Caco-2 (cell line): ENCODE results near the gene MYH15. TPM values are rescaled to one million over a fixed set of nuclear protein-coding genes. Genes with fewer than 3 reads are reported as not detected.

Source experiments
- BruUV-seq: library from RNA; stranded (reverse); fragments of 400-500 nt; replicated peaks from 2 replicates; lab custom pipeline; 2021; lab: Mats Ljungman, UMichigan
- CTCF ChIA-PET: fragments of 300-600 bp; sonication (Branson Sonifier 250); formaldehyde crosslinking; loops from one replicate; lab custom pipeline; 2022; ENCODE audit warnings: antibody characterized with exemption; lab: Charles Lee
- POLR2A ChIA-PET: fragments of 300-600 bp; sonication (Branson Sonifier 250); formaldehyde crosslinking; loops from one replicate; lab custom pipeline; 2022; ENCODE audit warnings: antibody characterized with exemption; lab: Charles Lee
- DNase-seq, 2 experiments: peaks; one replicate each; pipeline versions ENCODE4 v3.0.0 to v3.0.0-alpha.2; 2020 to 2022
- H3K27me3 ChIP-seq: replicated peaks from 2 replicates; pipeline ENCODE4 v1.6.0; 2011; ENCODE audit warnings: low read length; ENCODE audit not compliant: control insufficient read depth, insufficient read depth
- H3K36me3 ChIP-seq: 2 replicates; pipeline ENCODE4 v1.5.1; 2011; ENCODE audit warnings: low read length; ENCODE audit not compliant: control insufficient read depth, insufficient read depth
- H3K4me1 ChIP-seq: fragments of 250-450 bp; sonication (Bioruptor Pico); 2 replicates; pipeline ENCODE4 v1.5.1; 2020; ENCODE audit warnings: mild to moderate bottlenecking
- H3K4me3 ChIP-seq: 2 replicates; pipeline ENCODE4 v1.5.1; 2011; ENCODE audit warnings: low read depth, mild to moderate bottlenecking, control low read depth, low read length
- H3K9me3 ChIP-seq: fragments of 250-450 bp; sonication (Bioruptor Pico); 2 replicates; pipeline ENCODE4 v1.5.1; 2020; ENCODE audit warnings: mild to moderate bottlenecking, moderate library complexity
- H3K27ac Mint-ChIP-seq: one replicate; pipeline ENCODE4 v1.8.0; 2022; ENCODE audit warnings: mixed read lengths; ENCODE audit not compliant: unreplicated experiment
- H3K27me3 Mint-ChIP-seq: one replicate; pipeline ENCODE4 v1.8.0; 2022; ENCODE audit warnings: mixed read lengths; ENCODE audit not compliant: insufficient read depth, unreplicated experiment
- H3K36me3 Mint-ChIP-seq: one replicate; pipeline ENCODE4 v1.8.0; 2022; ENCODE audit warnings: mild to moderate bottlenecking, mixed read lengths; ENCODE audit not compliant: insufficient read depth, unreplicated experiment
- H3K4me1 Mint-ChIP-seq: one replicate; pipeline ENCODE4 v1.8.0; 2022; ENCODE audit warnings: low read depth, mixed read lengths; ENCODE audit not compliant: unreplicated experiment
- H3K4me3 Mint-ChIP-seq: one replicate; pipeline ENCODE4 v1.8.0; 2022; ENCODE audit warnings: mild to moderate bottlenecking, moderate library complexity, mixed read lengths; ENCODE audit not compliant: unreplicated experiment
- H3K9me3 Mint-ChIP-seq: one replicate; pipeline ENCODE4 v1.8.0; 2022; ENCODE audit warnings: mixed read lengths; ENCODE audit not compliant: unreplicated experiment
- CTCF ChIP-seq, 2 experiments: fragments of 200-600 bp in 1 of 2; IDR thresholded peaks; 1 replicate in 1 of 2; 2 replicates in 1 of 2; pipeline versions ENCODE4 v1.5.1 to v1.8.0; 2011 to 2022; ENCODE audit warnings: antibody characterized with exemption in 1 of 2, control low read depth in 1 of 2, inconsistent platforms in 1 of 2, low read depth in 1 of 2, low read length in 1 of 2, mild to moderate bottlenecking in 1 of 2, moderate library complexity in 1 of 2; ENCODE audit not compliant: insufficient read depth in 1 of 2, severe bottlenecking in 1 of 2, unreplicated experiment in 1 of 2
- intact Hi-C: fragments of 100-400 bp; cut with micrococcal nuclease; formaldehyde crosslinking; loops from one replicate; pipeline ENCODE4 v1.10.0; 2022; ENCODE audit not compliant: unreplicated experiment
- total RNA-seq: library from RNA; stranded (reverse); gene quantifications from 2 replicates; pipeline ENCODE4 v1.2.3, GENCODE V29; 2022

The MYH15 gene
- total RNA-seq, 1 experiment from 2014 or later = 0.25 TPM

GRCh38 chr3:108524537-108524936, 14.1 kb upstream of the MYH15 start:
- Mint-ChIP-seq H3K36me3 (no peaks in the 10 kb centered on the region), H3K27ac (no peak overlapping the region), H3K27me3 (peaks cover 13% of the 10 kb centered on the region), H3K9me3 (no peaks in the 10 kb centered on the region), H3K4me3 (no peak overlapping the region), H3K4me1 (no peaks in the 10 kb centered on the region)
- DNase-seq = no peak
- intact Hi-C loops = no loop called here
- H3K36me3 ChIP-seq = no peaks in the 10 kb centered on the region
- H3K27me3 ChIP-seq = no peaks in the 10 kb centered on the region
- H3K4me3 ChIP-seq = no peak overlapping the region
- ChIA-PET CTCF (no interaction called here), POLR2A (no interaction called here)
- TF ChIP-seq CTCF (IDR thresholded peaks at IDR 0.05; ENCODE audit: insufficient read depth in 1 of 2, low read depth in 1 of 2, low read length in 1 of 2, severe bottlenecking in 1 of 2, unreplicated experiment in 1 of 2) = no peak
- no TSS peak for BruUV-seq
- H3K9me3 ChIP-seq = no peaks in the 10 kb centered on the region
- H3K4me1 ChIP-seq = no peaks in the 10 kb centered on the region

GRCh38 chr3:108518895-108519294, 8.5 kb upstream of the MYH15 start:
- DNase-seq = no peak
- Mint-ChIP-seq H3K27me3 (peaks cover 13% of the 10 kb centered on the region), H3K36me3 (no peaks in the 10 kb centered on the region), H3K9me3 (no peaks in the 10 kb centered on the region), H3K4me3 (no peak overlapping the region), H3K4me1 (no peaks in the 10 kb centered on the region), H3K27ac (no peak overlapping the region)
- POLR2A ChIA-PET = no interaction called here
- BruUV-seq = no TSS peak
- Histone ChIP-seq H3K4me1 (no peaks in the 10 kb centered on the region), H3K9me3 (no peaks in the 10 kb centered on the region), H3K4me3 (no peak overlapping the region), H3K27me3 (no peaks in the 10 kb centered on the region), H3K36me3 (no peaks in the 10 kb centered on the region)
- TF ChIP-seq CTCF (IDR thresholded peaks at IDR 0.05; ENCODE audit: insufficient read depth in 1 of 2, low read depth in 1 of 2, low read length in 1 of 2, severe bottlenecking in 1 of 2, unreplicated experiment in 1 of 2) = no peak
- CTCF ChIA-PET = no interaction called here
- intact Hi-C loops = no loop called here

GRCh38 chr3:108516881-108517280, 6.5 kb upstream of the MYH15 start:
- H3K4me3 ChIP-seq = no peak overlapping the region
- intact Hi-C loops = no loop called here
- no peak for DNase-seq
- Mint-ChIP-seq H3K9me3 (no peaks in the 10 kb centered on the region), H3K27ac (no peak overlapping the region), H3K36me3 (no peaks in the 10 kb centered on the region), H3K27me3 (peaks cover 16% of the 10 kb centered on the region), H3K4me1 (no peaks in the 10 kb centered on the region), H3K4me3 (no peak overlapping the region)
- no peaks in the 10 kb centered on the region for H3K27me3 ChIP-seq
- ChIA-PET CTCF (no interaction called here), POLR2A (no interaction called here)
- no peak for TF ChIP-seq CTCF (IDR thresholded peaks at IDR 0.05; ENCODE audit: insufficient read depth in 1 of 2, low read depth in 1 of 2, low read length in 1 of 2, severe bottlenecking in 1 of 2, unreplicated experiment in 1 of 2)
- no peaks in the 10 kb centered on the region for H3K9me3 ChIP-seq
- no peaks in the 10 kb centered on the region for H3K4me1 ChIP-seq
- no peaks in the 10 kb centered on the region for H3K36me3 ChIP-seq
- no TSS peak for BruUV-seq
